ENCODE results near the gene TMEM178B.

DNA sequence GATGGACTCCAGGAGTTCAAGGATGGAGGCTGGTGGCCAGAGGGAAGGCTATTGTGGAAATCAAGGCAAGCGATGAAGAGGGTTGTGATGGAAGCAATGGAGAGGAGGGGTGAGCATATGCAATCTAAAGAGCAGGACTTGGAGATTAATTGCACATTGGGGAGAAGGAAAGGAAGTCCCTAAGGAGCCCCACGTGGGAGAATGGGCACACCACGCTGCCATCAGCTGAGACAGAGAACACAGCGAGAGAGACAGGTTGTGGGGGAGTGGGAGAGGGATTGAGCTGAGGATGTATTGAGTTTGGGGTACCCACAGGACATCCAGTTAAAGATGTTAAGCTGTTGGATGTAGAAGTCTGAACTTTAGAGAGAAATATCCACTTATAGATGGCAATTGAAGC is 73.6 kb downstream of the TMEM178B start:
- TF ChIP-seq, protein P1, sequence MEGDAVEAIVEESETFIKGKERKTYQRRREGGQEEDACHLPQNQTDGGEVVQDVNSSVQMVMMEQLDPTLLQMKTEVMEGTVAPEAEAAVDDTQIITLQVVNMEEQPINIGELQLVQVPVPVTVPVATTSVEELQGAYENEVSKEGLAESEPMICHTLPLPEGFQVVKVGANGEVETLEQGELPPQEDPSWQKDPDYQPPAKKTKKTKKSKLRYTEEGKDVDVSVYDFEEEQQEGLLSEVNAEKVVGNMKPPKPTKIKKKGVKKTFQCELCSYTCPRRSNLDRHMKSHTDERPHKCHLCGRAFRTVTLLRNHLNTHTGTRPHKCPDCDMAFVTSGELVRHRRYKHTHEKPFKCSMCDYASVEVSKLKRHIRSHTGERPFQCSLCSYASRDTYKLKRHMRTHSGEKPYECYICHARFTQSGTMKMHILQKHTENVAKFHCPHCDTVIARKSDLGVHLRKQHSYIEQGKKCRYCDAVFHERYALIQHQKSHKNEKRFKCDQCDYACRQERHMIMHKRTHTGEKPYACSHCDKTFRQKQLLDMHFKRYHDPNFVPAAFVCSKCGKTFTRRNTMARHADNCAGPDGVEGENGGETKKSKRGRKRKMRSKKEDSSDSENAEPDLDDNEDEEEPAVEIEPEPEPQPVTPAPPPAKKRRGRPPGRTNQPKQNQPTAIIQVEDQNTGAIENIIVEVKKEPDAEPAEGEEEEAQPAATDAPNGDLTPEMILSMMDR (IDR thresholded peaks at IDR 0.05 in 4 of 5, conservative IDR thresholded peaks at IDR 0.05 in 1 of 5): no peak
- TF ChIP-seq POLR2A (IDR thresholded peaks at IDR 0.05): no peak
